ENCODE results near the gene FAM181B.

The FAM181B gene

GRCh38 chr11:82730286-82730685 is 3.4 kb downstream of the FAM181B start:
- DNase-seq (ENCODE audit: low read depth in 2 of 2) = no peak
- no peak overlapping the region for H3K4me3 ChIP-seq (replicated peaks in 1 of 2; ENCODE audit: low read depth in 2 of 2, low read length in 2 of 2)
- TF ChIP-seq CTCF (IDR thresholded peaks at IDR 0.05; ENCODE audit: low read depth, low read length) = no peak

GRCh38 chr11:82724026-82724425 is 9.6 kb downstream of the FAM181B start:
- no peak overlapping the region for H3K4me3 ChIP-seq (replicated peaks in 1 of 2; ENCODE audit: low read depth in 2 of 2, low read length in 2 of 2)
- DNase-seq (ENCODE audit: low read depth in 2 of 2) = no peak
- TF ChIP-seq CTCF (IDR thresholded peaks at IDR 0.05; ENCODE audit: low read depth, low read length) = no peak

- H3K4me3 ChIP-seq (replicated peaks in 1 of 2; ENCODE audit: low read depth in 2 of 2, low read length in 2 of 2) = no peak overlapping the region
- no peak for TF ChIP-seq CTCF (IDR thresholded peaks at IDR 0.05; ENCODE audit: low read depth, low read length)
- no peak for DNase-seq (ENCODE audit: low read depth in 2 of 2)
Measured at GRCh38 chr11:82722231-82722630, 11.4 kb downstream of the FAM181B start.

- no peak for TF ChIP-seq CTCF (IDR thresholded peaks at IDR 0.05; ENCODE audit: low read depth, low read length)
- DNase-seq (ENCODE audit: low read depth in 2 of 2) = no peak
- H3K4me3 ChIP-seq (replicated peaks in 1 of 2; ENCODE audit: low read depth in 2 of 2, low read length in 2 of 2) = no peak overlapping the region
Measured at GRCh38 chr11:82720267-82721065, 13.2 kb downstream of the FAM181B start.

GRCh38 chr11:82719361-82720105 is 14.1 kb downstream of the FAM181B start:
- H3K4me3 ChIP-seq (replicated peaks in 1 of 2; ENCODE audit: low read depth in 2 of 2, low read length in 2 of 2) = no peak overlapping the region
- no peak for DNase-seq (ENCODE audit: low read depth in 2 of 2)
- no peak for TF ChIP-seq CTCF (IDR thresholded peaks at IDR 0.05; ENCODE audit: low read depth, low read length)

GRCh38 chr11:82718821-82719220 is 14.8 kb downstream of the FAM181B start:
- no peak for DNase-seq (ENCODE audit: low read depth in 2 of 2)
- H3K4me3 ChIP-seq (replicated peaks in 1 of 2; ENCODE audit: low read depth in 2 of 2, low read length in 2 of 2) = no peak overlapping the region
- no peak for TF ChIP-seq CTCF (IDR thresholded peaks at IDR 0.05; ENCODE audit: low read depth, low read length)

All from cardiac fibroblast (primary cell).